ENCODE data around the gene NBEAL1. TPM values are rescaled to one million over a fixed set of nuclear protein-coding genes. Genes with fewer than 3 reads are reported as not detected.
"Not testable (repeated sequence)": the region's sequence is repeated elsewhere in the genome, so short reads cannot be mapped to it uniquely, and the experiment has no call there.

Gene NBEAL1
- total RNA-seq, 2 donors from 2014 or later, result 99.2 to 119 TPM

DNA sequence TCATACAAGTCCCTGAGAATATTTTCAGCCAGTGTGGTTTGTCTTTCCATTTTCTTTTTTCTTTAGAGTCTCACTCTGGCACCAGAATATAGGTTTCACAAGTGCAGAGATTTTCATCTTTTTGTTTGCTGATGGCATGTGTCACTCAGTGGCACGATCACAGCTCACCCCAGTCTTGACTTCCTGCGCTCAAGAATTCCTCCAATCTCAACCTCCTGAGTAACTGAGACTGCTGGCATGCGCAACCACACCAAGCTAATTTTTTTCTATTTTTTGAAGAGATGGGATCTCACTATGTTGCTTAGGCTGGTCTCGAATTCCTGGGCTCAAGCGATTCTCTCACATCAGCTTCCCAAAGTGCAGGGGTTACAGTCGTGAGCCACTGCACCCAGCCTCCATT lies 23.9 kb downstream of the NBEAL1 start:
- peaks cover 44 to 76% of the 10 kb centered on the region in 2 donors for H3K4me1 ChIP-seq (ENCODE audit: control insufficient read depth in 1 of 2, low read depth in 2 of 2)
- H3K27me3 ChIP-seq (replicated peaks; ENCODE audit: insufficient read depth), result no peaks in the 10 kb centered on the region
- ATAC-seq (ENCODE audit: insufficient number of reproducible peaks, low FRiP score, low read depth) (no peak), DNase-seq (ENCODE audit: low spot score) (no peak)
- peaks cover 14% of the 10 kb centered on the region for H3K36me3 ChIP-seq
- peak overlapping the region; percentile 87 to 96 for H3K27ac ChIP-seq
- H3K4me3 ChIP-seq, result no peak overlapping the region
- no peaks in the 10 kb centered on the region for H3K9me3 ChIP-seq
- TF ChIP-seq, protein P1, sequence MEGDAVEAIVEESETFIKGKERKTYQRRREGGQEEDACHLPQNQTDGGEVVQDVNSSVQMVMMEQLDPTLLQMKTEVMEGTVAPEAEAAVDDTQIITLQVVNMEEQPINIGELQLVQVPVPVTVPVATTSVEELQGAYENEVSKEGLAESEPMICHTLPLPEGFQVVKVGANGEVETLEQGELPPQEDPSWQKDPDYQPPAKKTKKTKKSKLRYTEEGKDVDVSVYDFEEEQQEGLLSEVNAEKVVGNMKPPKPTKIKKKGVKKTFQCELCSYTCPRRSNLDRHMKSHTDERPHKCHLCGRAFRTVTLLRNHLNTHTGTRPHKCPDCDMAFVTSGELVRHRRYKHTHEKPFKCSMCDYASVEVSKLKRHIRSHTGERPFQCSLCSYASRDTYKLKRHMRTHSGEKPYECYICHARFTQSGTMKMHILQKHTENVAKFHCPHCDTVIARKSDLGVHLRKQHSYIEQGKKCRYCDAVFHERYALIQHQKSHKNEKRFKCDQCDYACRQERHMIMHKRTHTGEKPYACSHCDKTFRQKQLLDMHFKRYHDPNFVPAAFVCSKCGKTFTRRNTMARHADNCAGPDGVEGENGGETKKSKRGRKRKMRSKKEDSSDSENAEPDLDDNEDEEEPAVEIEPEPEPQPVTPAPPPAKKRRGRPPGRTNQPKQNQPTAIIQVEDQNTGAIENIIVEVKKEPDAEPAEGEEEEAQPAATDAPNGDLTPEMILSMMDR (IDR thresholded peaks at IDR 0.05), result no peak

DNA sequence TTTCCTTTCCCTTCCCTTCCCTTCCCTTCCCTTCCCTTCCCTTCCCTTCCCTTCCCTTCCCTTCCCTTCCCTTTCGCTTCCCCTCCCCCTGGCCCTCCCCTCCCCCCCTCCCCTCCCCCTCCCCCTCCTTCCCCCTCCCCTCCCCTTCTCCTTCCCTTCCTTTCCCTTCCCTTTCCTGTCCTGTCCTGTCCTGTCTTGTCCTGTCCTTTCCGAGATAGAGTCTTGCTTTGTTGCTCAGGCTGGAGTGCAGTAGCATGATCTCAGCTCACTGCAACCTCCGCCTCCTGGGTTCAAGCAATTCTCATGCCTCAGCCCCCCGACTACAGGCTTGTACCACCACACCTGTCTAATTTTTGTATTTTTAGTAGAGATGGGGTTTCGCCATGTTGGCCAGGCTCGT lies 24.5 kb downstream of the NBEAL1 start:
- not testable (repeated sequence) for ATAC-seq (ENCODE audit: insufficient number of reproducible peaks, low FRiP score, low read depth); H3K27me3 ChIP-seq (replicated peaks; ENCODE audit: insufficient read depth); H3K4me3 ChIP-seq; H3K9me3 ChIP-seq; DNase-seq (ENCODE audit: low spot score)
- peaks cover 14% of the 10 kb centered on the region for H3K36me3 ChIP-seq
- H3K27ac ChIP-seq, result peak overlapping the region; percentile 54 to 65
- H3K4me1 ChIP-seq (ENCODE audit: control insufficient read depth in 1 of 2, low read depth in 2 of 2), result peaks cover 44 to 70% of the 10 kb centered on the region in 2 donors

DNA sequence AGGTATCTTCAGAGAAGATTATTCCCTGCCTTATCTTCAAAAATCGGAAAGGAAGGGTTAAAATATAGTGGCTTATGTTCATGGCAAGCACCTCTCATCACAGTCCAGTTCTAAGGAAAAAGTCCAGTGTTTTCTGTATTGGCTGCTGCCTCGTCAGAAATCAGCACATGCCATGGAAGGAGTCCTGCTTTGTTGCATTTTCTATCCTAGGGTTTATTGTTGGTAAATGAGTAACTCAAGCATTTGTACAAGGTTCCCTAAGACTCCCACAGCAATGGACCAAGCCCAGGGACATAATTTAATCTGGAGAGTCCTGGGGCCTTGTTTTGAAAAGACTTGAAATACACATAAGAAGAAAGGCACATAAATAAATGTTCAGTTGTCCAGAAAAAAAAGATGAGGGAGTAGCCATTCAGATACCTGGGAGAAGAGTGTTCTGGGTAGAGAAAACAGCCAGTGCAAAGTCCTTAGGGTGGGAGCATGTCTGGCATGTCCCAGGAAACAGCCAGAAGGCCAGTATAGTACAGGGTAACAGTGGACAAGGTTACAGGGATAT lies 26.4 kb downstream of the NBEAL1 start:
- Histone ChIP-seq H3K4me3 (no peak overlapping the region), H3K4me1 (ENCODE audit: control insufficient read depth in 1 of 2, low read depth in 2 of 2) (peaks cover 28 to 53% of the 10 kb centered on the region in 2 donors), H3K27me3 (replicated peaks; ENCODE audit: insufficient read depth) (no peaks in the 10 kb centered on the region), H3K36me3 (peaks cover 14% of the 10 kb centered on the region), H3K27ac (peak overlapping the region in 1 of 2 donors; percentile 65), H3K9me3 (no peaks in the 10 kb centered on the region)
- no peak for ATAC-seq (ENCODE audit: insufficient number of reproducible peaks, low FRiP score, low read depth)
- no peak for DNase-seq (ENCODE audit: low spot score)
- TF ChIP-seq, protein P1 (IDR thresholded peaks at IDR 0.05), result no peak

DNA sequence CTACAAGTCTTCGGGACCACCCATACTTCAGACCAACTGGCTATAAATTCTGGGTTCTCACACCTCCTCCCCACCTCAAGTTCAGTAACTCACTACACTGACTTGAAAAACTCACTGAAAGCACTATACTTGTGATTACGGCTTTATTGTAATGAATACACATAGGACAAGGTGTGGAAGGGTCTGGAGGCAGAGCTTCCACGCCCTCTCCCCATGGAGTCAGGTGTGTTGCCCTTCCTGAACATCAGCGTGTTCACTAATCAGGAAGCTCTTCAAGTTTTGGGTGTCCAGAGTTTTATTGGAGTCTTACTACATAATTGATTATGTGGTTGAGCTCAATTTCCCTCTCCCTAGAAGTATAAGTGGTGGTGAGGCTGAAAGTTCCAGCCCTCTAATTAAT lies 27.5 kb downstream of the NBEAL1 start:
- DNase-seq (ENCODE audit: low spot score), result no peak
- Histone ChIP-seq H3K4me1 (ENCODE audit: control insufficient read depth in 1 of 2, low read depth in 2 of 2) (peaks cover 25 to 44% of the 10 kb centered on the region in 2 donors), H3K4me3 (no peak overlapping the region), H3K27me3 (replicated peaks; ENCODE audit: insufficient read depth) (no peaks in the 10 kb centered on the region), H3K27ac (no peak overlapping the region), H3K36me3 (peaks cover 18% of the 10 kb centered on the region), H3K9me3 (no peaks in the 10 kb centered on the region)
- TF ChIP-seq, protein P1 (IDR thresholded peaks at IDR 0.05), result no peak
- ATAC-seq (ENCODE audit: insufficient number of reproducible peaks, low FRiP score, low read depth), result no peak

DNA sequence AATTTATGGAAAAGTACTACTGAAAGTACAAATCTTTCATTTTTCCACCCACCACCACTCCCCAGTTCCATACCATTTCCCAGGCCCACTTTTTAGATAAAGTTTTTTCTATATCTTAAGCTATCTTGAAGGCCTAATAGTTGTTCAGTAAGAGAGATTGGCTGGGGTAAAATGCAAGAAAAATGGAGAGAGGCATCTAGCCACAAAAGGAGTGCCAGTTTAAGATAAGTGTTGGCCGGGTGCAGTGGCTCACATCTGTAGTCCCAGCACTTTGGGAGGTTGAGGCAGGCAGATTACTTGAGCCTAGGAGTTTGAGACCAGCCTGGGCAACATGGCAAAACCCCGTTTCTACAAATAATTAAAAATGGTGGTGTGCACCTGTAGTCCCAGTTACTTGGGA lies 28.6 kb downstream of the NBEAL1 start:
- H3K9me3 ChIP-seq, result no peaks in the 10 kb centered on the region
- peaks cover 14 to 33% of the 10 kb centered on the region in 2 donors for H3K4me1 ChIP-seq (ENCODE audit: control insufficient read depth in 1 of 2, low read depth in 2 of 2)
- peaks cover 18% of the 10 kb centered on the region for H3K36me3 ChIP-seq
- TF ChIP-seq, protein P1 (IDR thresholded peaks at IDR 0.05), result no peak
- no peak for ATAC-seq (ENCODE audit: insufficient number of reproducible peaks, low FRiP score, low read depth)
- DNase-seq (ENCODE audit: low spot score), result no peak
- H3K27ac ChIP-seq, result peak overlapping the region in 1 of 2 donors; percentile 20
- no peaks in the 10 kb centered on the region for H3K27me3 ChIP-seq (replicated peaks; ENCODE audit: insufficient read depth)
- H3K4me3 ChIP-seq, result no peak overlapping the region

DNA sequence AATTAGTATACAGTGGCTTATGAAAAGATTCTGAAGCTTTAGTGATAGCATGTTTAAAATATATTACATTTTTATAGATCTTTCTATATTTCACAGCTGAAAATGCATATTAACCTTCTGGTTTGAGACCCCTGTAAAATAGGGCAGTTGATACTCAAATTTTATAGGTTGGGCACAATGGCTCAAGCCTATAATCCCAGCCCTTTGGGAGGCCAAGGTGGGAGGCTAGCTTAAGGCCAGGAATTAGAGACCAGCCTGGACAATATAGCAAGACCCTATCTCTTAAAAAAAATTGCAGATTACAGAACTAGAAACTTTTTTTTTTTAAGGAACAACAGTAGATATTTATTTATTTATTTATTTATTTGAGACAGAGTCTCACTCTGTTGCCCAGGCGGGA lies 31.2 kb downstream of the NBEAL1 start:
- no peak for ATAC-seq (ENCODE audit: insufficient number of reproducible peaks, low FRiP score, low read depth)
- DNase-seq (ENCODE audit: low spot score), result no peak
- peaks cover 21% of the 10 kb centered on the region for H3K36me3 ChIP-seq
- peaks cover 0 to 12% of the 10 kb centered on the region in 2 donors for H3K4me1 ChIP-seq (ENCODE audit: control insufficient read depth in 1 of 2, low read depth in 2 of 2)
- TF ChIP-seq, protein P1 (IDR thresholded peaks at IDR 0.05), result no peak
- no peak overlapping the region for H3K4me3 ChIP-seq
- H3K27me3 ChIP-seq (replicated peaks; ENCODE audit: insufficient read depth), result no peaks in the 10 kb centered on the region
- no peak overlapping the region for H3K27ac ChIP-seq
- no peaks in the 10 kb centered on the region for H3K9me3 ChIP-seq
